ENCODE measurements around the gene VWA2. TPM values are rescaled to one million over a fixed set of nuclear protein-coding genes. Genes with fewer than 3 reads are reported as not detected.

Gene VWA2
- total and polyA plus RNA-seq, 10 of the 15 experiments (the other 5 are each of a cell fraction or from before 2014, with no cell fraction given), result 0.03 TPM; not detected in 9

GRCh38 chr10:114242235-114242634 lies 3.2 kb downstream of the VWA2 start:
- BruUV-seq (replicated peaks), result no TSS peak
- ChIA-PET SMC1A (ENCODE audit: uncharacterized antibody, unreplicated experiment) (no interaction called here), CTCF (no interaction called here), RAD21 (ENCODE audit: unreplicated experiment) (no interaction called here), POLR2A (no interaction called here)
- H3K36me3 ChIP-seq (ENCODE audit: control insufficient read depth in 2 of 2, insufficient read depth in 2 of 2, low read length in 1 of 2), result no peaks in the 10 kb centered on the region
- TF ChIP-seq ZBED1 (IDR thresholded peaks at IDR 0.05; ENCODE audit: borderline replicate concordance) (no peak), YY1 (IDR thresholded peaks at IDR 0.05; ENCODE audit: low read depth, low read length) (no peak), LARP7 (IDR thresholded peaks at IDR 0.05) (no peak), ZBTB4 (CRISPR knock-in tag; IDR thresholded peaks at IDR 0.05) (no peak), ATF2 (IDR thresholded peaks at IDR 0.05; ENCODE audit: low read length) (no peak), JUNB (IDR thresholded peaks at IDR 0.05) (no peak), IKZF1 (conservative IDR thresholded peaks at IDR 0.05) (no peak), E2F8 (IDR thresholded peaks at IDR 0.05; ENCODE audit: low read depth, partially characterized antibody) (no peak), USF2 (IDR thresholded peaks at IDR 0.05; ENCODE audit: borderline replicate concordance, low read depth, low read length) (no peak)
- no peak for DNase-seq (ENCODE audit: low read depth, low spot score)
- no peak overlapping the region for H2AFZ ChIP-seq (ENCODE audit: control insufficient read depth, low read depth, low read length)
- no peaks in the 10 kb centered on the region for H3K4me1 ChIP-seq (ENCODE audit: control insufficient read depth, insufficient read depth, low read length)
- no peak overlapping the region for H3K27ac ChIP-seq (ENCODE audit: control insufficient read depth, insufficient read depth)
- WGBS (ENCODE audit: insufficient coverage, insufficient replicate concordance, low lambda C conversion rate, missing lambda C conversion rate), result 51% methylated on average over 9 of the region's 9 CpGs
- H3K27me3 ChIP-seq (replicated peaks in 1 of 2; ENCODE audit: control insufficient read depth in 2 of 2, insufficient read depth in 2 of 2, low read length in 1 of 2), result peaks cover 10 to 14% of the 10 kb centered on the region in 2 experiments
- H4K20me1 ChIP-seq (ENCODE audit: control insufficient read depth, insufficient read depth), result no peaks in the 10 kb centered on the region
- intact Hi-C loops (cut with micrococcal nuclease; ENCODE audit: unreplicated experiment), result no loop called here
- H3K79me2 ChIP-seq (ENCODE audit: control insufficient read depth, insufficient read depth, low read length), result no peaks in the 10 kb centered on the region
- in situ Hi-C loops (cut with MboI), result no loop called here
- no peak overlapping the region for H3K9ac ChIP-seq (ENCODE audit: control insufficient read depth, insufficient read depth, low read length)
- H3K4me3 ChIP-seq, result no peak overlapping the region
- no peak for ATAC-seq
- FAIRE-seq, result no peak
- H3K4me2 ChIP-seq (ENCODE audit: control insufficient read depth, insufficient read depth), result no peak overlapping the region
- no peaks in the 10 kb centered on the region for H3K9me3 ChIP-seq (replicated peaks; ENCODE audit: control insufficient read depth, insufficient read depth, low read length)
